Right ventricle myocardium superior (tissue), 1 donor: ENCODE measurements around the gene UBXN4. TPM values are rescaled to one million over a fixed set of nuclear protein-coding genes. Genes with fewer than 3 reads are reported as not detected.
"Not testable (repeated sequence)": the region's sequence is repeated elsewhere in the genome, so short reads cannot be mapped to it uniquely, and the experiment has no call there.

Source experiments
- ATAC-seq: fragments of 200-7000 bp; cut with Tn5 transposase; one replicate; pipeline ENCODE4 v1.9.1; 2020; ENCODE audit warnings: mild to moderate bottlenecking; ENCODE audit not compliant: poor library complexity
- DNase-seq: peaks from one replicate; pipeline ENCODE4 v3.0.0-alpha.2; 2020
- intact Hi-C: fragments of 100-400 bp; cut with DNase I; formaldehyde crosslinking; loops from one replicate; pipeline ENCODE4 v1.11.2; 2022
- long read RNA-seq: library from polyadenylated mRNA; unstranded; transcript quantifications from one replicate; pipeline ENCODE4 v2.0.0, GENCODE V29; 2021
- total RNA-seq: library from RNA; stranded (reverse); fragmentation: NEBNext Ultra II Directional; extraction: Animal tissue kit (Norgen Biotek cat#: 25700); gene quantifications from one replicate; pipeline ENCODE4 v1.2.1, GENCODE V29; 2021
- donor health status: DM: no; HTN: yes; CAD: no; lungs with severe emphysema.

UBXN4 gene
- 62.0 TPM for total RNA-seq
- long read RNA-seq, full-length matches to known transcripts, result 115 of 133 reads
- long read RNA-seq, partial matches to known transcripts, result 3 of 133 reads
- long read RNA-seq, other reads (novel, unspliced or antisense), result 15 of 133 reads

- DNase-seq, result peak; percentile 98
- peak; percentile 97 for ATAC-seq
- intact Hi-C loops, result loop anchor here (5.0 kb wide), 1 partner anchor 209 kb away; the partner anchor contains the start of genes R3HDM1 and ZRANB3
Measured at GRCh38 chr2:135741395-135742324, at the start of gene UBXN4. TSS of gene UBXN4 (plus strand) at chr2:135741855. CDS start at chr2:135741930, 75 bp downstream.

GRCh38 chr2:135694711-135695110 lies 46.9 kb upstream of the UBXN4 start:
- peak; percentile 48 for ATAC-seq
- DNase-seq, result no peak
- intact Hi-C loops, result no loop called here

GRCh38 chr2:135698838-135699237 lies 42.8 kb upstream of the UBXN4 start:
- DNase-seq (no peak), ATAC-seq (no peak)
- intact Hi-C loops, result no loop called here

GRCh38 chr2:135701442-135701841 lies 40.2 kb upstream of the UBXN4 start:
- DNase-seq (no peak), ATAC-seq (no peak)
- intact Hi-C loops, result no loop called here

- intact Hi-C loops, result no loop called here
- peak; percentile 55 for ATAC-seq
- no peak for DNase-seq
Measured at GRCh38 chr2:135703300-135703699, 38.4 kb upstream of the UBXN4 start.

GRCh38 chr2:135704075-135704474 lies 37.6 kb upstream of the UBXN4 start:
- DNase-seq, intact Hi-C loops, ATAC-seq: not testable (repeated sequence)

- DNase-seq (no peak), ATAC-seq (no peak)
- intact Hi-C loops, result no loop called here
Measured at GRCh38 chr2:135708159-135708558, 33.5 kb upstream of the UBXN4 start.

- ATAC-seq (no peak), DNase-seq (peak; percentile 61)
- intact Hi-C loops, result loop anchor here (5.0 kb wide), 1 partner anchor 708 kb away; no protein-coding TSS in a partner anchor
Measured at GRCh38 chr2:135709992-135710391, 31.7 kb upstream of the UBXN4 start.

- intact Hi-C loops, DNase-seq, ATAC-seq: not testable (repeated sequence)
Measured at GRCh38 chr2:135715086-135715485, 26.6 kb upstream of the UBXN4 start.

GRCh38 chr2:135728064-135728743 lies 13.5 kb upstream of the UBXN4 start:
- ATAC-seq (no peak), DNase-seq (no peak)
- intact Hi-C loops, result no loop called here

GRCh38 chr2:135732561-135732960 lies 9.1 kb upstream of the UBXN4 start:
- DNase-seq (no peak), ATAC-seq (no peak)
- intact Hi-C loops, result no loop called here

GRCh38 chr2:135733045-135733444 lies 8.6 kb upstream of the UBXN4 start:
- ATAC-seq (no peak), DNase-seq (no peak)
- intact Hi-C loops, result no loop called here

- ATAC-seq, result no peak
- intact Hi-C loops, result no loop called here
- DNase-seq, result no peak
Measured at GRCh38 chr2:135736546-135736945, 5.1 kb upstream of the UBXN4 start.

- ATAC-seq, result no peak
- intact Hi-C loops, result loop anchor here (5.0 kb wide), 1 partner anchor 208 kb away; the partner anchor contains the start of genes R3HDM1 and ZRANB3
Measured at GRCh38 chr2:135740206-135740605, 1.4 kb upstream of the UBXN4 start.

GRCh38 chr2:135741043-135741394 lies 636 bp upstream of the UBXN4 start:
- DNase-seq (no peak), ATAC-seq (no peak)
- intact Hi-C loops, result loop anchor here (5.0 kb wide), 1 partner anchor 209 kb away; the partner anchor contains the start of genes R3HDM1 and ZRANB3

More at GRCh38 chr2:135740206-135740605, 1.4 kb upstream of the UBXN4 start:
- DNase-seq, result no peak

GRCh38 chr2:135742325-135742757 lies 686 bp downstream of the UBXN4 start:
- DNase-seq, result no peak
- ATAC-seq, result peak; percentile 63
- intact Hi-C loops, result loop anchor here (5.0 kb wide), 1 partner anchor 210 kb away; the partner anchor contains the start of genes R3HDM1 and ZRANB3

GRCh38 chr2:135743860-135744259 lies 2.2 kb downstream of the UBXN4 start:
- DNase-seq (no peak), ATAC-seq (no peak)
- intact Hi-C loops, result loop anchor here (5.0 kb wide), 1 partner anchor 212 kb away; the partner anchor contains the start of genes R3HDM1 and ZRANB3

GRCh38 chr2:135744760-135745314 lies 3.2 kb downstream of the UBXN4 start:
- intact Hi-C loops, result loop anchor here (5.0 kb wide), 1 partner anchor 213 kb away; the partner anchor contains the start of genes R3HDM1 and ZRANB3
- DNase-seq, result no peak
- no peak for ATAC-seq

- DNase-seq, result no peak
- intact Hi-C loops, result no loop called here
- no peak for ATAC-seq
Measured at GRCh38 chr2:135745545-135745944, 3.9 kb downstream of the UBXN4 start.
